Activated CD8-positive, alpha-beta memory T cell treated with anti-CD3 and anti-CD28 coated beads, Interleukin-2, amount 50 U/mL, for 4 hours (primary cell): ENCODE data around the gene PCDHGB7.
"Not testable (repeated sequence)": the region's sequence is repeated elsewhere in the genome, so short reads cannot be mapped to it uniquely, and the experiment has no call there.

Experiments
- DNase-seq: peaks from one replicate; pipeline ENCODE4 v3.0.0-alpha.2; 2020

PCDHGB7 gene

GRCh38 chr5:141417494-141418172, at the start of gene PCDHGB7:
Gene PCDHGB7, plus strand, starts transcription at chr5:141417677. Its CDS starts 183 bp downstream, at chr5:141417860.
- DNase-seq, result not testable (repeated sequence)

DNA sequence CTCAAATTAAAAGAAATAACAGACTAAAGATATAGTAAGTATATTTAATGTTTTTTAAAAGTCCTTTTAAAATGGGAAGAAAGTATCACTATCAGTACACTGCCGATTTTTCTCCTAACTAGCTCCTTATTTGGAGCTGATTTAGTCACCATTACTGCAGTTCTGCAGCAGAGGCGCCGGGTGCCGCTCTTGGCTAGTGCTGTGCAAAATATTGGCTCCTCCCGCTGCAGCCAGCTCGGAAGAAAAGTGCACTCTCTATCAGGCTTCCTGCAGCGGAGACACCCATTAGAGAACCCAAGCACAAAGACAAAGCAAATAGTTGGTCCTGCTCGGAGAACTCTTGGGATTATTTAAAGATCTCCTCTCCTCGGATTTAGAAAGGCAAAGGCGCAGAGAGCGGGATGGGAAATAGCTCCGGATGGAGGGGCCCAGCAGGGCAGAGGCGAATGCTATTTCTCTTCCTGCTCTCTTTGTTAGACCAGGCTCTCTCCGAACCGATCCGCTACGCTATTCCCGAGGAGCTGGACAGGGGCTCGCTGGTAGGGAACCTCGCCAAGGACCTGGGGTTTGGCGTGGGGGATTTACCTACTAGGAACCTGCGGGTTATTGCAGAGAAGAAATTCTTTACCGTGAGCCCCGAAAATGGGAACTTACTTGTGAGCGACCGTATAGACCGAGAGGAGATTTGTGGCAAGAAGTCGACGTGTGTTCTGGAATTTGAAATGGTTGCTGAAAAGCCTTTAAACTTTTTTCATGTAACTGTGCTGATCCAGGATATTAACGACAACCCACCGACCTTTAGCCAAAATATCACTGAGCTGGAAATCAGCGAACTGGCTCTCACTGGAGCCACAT, 47.3 kb upstream of the PCDHGB7 start, which contains the start of gene PCDHGB3:
Gene PCDHGB3, plus strand, starts transcription at position 249 of the 855 bp plus-strand sequence. Its CDS starts 153 bp downstream, at position 402.
- no peak for DNase-seq

DNA sequence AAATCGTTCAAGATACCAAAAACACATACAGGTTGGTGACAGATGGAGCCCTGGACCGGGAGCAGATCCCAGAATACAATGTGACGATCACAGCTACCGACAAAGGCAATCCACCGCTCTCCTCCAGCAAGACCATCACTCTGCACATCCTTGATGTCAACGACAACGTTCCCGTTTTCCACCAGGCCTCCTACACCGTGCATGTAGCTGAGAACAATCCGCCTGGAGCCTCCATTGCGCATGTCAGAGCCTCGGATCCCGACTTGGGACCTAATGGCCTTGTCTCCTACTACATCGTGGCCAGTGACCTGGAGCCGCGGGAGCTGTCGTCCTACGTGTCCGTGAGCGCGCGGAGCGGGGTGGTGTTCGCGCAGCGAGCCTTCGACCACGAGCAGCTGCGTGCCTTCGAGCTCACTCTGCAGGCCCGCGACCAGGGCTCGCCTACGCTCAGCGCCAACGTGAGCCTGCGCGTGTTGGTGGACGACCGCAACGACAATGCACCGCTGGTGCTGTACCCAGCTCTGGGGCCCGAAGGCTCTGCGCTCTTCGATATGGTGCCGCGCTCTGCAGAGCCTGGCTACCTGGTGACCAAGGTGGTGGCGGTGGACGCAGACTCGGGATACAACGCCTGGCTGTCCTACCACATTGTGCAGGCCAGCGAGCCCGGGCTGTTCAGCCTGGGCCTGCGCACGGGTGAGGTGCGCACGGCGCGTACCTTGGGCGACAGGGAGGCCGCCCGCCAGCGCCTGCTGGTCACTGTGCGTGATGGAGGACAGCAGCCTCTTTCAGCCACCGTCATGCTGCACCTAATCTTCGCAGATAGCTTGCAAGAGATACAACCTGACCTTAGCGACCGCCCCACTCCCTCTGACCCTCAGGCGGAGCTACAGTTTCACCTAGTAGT, 45.7 kb upstream of the PCDHGB7 start:
- no peak for DNase-seq

DNA sequence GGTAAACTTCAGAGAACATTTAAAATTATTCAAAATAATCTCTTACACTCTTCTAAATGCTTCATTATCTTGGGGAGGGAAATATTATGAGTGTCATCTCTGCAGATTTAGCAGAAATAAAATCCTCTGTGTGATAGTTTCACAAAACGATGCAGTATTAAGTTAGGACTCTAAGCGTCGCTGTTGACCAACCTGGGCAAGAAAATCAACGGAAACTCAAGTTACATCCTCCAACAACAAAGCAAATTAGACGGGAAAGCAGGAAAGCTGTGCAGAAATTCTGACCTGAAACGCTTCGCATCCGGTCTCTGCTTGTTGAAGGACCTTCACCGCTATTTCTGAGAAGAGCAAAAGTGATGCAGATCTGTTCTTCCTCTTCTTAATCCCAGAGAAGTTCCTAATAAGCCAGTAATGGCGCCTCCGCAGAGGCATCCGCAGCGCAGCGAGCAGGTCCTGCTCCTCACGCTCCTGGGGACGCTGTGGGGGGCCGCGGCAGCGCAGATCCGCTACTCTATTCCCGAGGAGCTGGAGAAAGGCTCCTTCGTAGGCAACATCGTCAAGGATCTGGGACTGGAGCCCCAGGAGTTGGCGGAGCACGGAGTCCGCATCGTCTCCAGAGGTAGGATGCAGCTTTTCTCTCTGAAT, 43.7 kb upstream of the PCDHGB7 start, which contains the start of gene PCDHGA6:
Gene PCDHGA6, plus strand, starts transcription at position 219 of the 645 bp plus-strand sequence. Its CDS starts 193 bp downstream, at position 412.
- no peak for DNase-seq

GRCh38 chr5:141374627-141375026, 42.9 kb upstream of the PCDHGB7 start:
- DNase-seq, result no peak

DNA sequence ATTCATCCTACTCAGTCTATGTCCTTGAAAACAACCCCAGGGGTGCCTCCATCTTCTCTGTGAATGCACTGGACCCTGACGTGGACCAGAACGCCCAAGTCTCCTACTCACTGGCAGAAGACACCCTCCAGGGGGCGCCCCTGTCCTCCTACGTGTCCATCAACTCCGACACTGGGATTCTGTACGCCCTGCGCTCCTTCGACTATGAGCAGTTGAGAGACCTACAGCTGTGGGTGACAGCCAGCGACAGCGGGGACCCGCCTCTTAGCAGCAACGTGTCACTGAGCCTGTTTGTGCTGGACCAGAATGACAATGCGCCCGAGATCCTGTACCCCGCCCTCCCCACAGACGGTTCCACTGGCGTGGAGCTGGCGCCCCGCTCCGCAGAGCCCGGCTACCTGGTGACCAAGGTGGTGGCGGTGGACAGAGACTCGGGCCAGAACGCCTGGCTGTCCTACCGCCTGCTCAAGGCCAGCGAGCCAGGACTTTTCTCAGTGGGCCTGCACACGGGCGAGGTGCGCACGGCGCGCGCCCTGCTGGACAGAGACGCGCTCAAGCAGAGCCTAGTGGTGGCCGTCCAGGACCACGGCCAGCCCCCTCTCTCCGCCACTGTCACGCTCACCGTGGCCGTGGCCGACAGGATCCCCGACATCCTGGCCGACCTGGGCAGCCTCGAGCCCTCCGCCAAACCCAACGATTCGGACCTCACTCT, 41.9 kb upstream of the PCDHGB7 start:
- not testable (repeated sequence) for DNase-seq

GRCh38 chr5:141382469-141383294, 34.8 kb upstream of the PCDHGB7 start, which contains the start of gene PCDHGA7:
Gene PCDHGA7, plus strand, starts transcription at chr5:141382742. Its CDS starts 158 bp downstream, at chr5:141382900.
- DNase-seq, result no peak

- DNase-seq, result no peak
These were observed 34.1 kb upstream of the PCDHGB7 start for GRCh38 chr5:141383345-141383744.

DNA sequence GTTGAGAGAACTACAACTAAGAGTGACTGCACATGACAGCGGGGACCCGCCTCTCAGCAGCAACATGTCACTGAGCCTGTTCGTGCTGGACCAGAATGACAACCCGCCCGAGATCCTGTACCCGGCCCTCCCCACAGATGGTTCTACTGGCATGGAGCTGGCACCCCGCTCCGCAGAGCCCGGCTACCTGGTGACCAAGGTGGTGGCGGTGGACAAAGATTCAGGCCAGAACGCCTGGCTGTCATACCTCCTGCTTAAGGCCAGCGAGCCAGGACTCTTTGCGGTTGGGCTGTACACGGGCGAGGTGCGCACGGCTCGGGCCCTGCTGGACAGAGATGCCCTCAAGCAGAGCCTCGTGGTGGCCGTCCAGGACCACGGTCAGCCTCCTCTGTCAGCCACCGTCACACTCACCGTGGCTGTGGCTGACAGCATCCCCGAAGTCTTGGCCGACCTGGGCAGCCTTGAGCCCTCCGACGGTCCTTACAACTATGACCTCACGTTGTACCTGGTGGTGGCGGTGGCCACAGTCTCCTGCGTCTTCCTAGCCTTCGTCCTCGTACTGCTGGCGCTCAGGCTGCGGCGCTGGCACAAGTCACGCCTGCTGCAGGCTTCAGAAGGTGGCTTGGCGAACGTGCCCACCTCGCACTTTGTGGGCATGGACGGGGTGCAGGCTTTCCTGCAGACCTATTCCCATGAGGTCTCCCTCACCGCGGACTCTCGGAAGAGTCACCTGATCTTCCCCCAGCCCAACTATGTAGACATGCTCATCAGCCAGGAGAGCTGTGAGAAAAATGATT, 32.8 kb upstream of the PCDHGB7 start:
- DNase-seq, result no peak

DNA sequence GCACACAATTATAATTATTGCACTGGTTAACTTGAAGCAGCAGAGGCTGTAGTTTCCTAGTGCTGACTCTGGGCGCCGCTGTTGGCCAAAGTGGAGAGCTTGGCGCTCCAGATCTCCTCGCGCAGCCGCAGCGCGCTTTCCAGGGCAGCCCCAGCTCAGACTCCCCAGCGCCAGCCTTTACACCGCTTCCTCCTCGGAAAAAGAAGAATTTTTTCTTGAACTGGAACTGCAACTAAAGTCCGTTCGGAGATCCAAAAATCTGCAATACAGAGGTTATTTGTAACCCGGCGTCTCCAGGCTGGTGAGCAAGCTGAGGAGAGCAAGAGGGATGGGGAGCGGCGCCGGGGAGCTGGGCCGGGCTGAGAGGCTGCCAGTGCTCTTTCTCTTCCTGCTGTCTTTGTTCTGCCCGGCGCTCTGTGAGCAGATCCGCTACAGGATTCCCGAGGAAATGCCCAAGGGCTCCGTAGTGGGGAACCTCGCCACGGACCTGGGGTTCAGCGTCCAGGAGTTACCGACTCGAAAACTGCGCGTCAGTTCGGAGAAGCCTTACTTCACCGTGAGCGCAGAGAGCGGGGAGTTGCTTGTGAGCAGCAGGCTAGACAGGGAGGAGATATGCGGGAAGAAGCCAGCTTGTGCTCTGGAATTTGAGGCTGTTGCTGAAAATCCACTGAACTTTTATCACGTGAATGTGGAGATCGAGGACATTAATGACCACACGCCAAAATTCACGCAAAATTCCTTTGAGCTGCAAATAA, 29.7 kb upstream of the PCDHGB7 start, which contains the start of gene PCDHGB4:
Gene PCDHGB4, plus strand, starts transcription at position 142 of the 755 bp plus-strand sequence. Its CDS starts 187 bp downstream, at position 329.
- DNase-seq, result not testable (repeated sequence)

DNA sequence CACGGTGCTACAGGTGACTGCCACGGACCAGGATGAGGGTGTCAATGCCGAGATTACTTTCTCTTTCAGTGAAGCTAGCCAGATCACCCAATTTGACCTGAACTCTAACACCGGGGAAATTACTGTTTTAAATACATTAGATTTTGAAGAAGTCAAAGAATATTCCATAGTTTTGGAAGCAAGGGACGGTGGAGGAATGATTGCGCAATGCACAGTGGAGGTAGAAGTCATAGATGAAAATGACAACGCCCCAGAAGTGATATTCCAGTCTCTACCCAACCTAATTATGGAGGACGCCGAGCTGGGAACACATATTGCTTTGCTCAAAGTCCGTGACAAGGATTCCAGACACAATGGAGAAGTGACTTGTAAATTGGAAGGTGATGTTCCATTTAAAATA, 28.8 kb upstream of the PCDHGB7 start:
- no peak for DNase-seq

- no peak for DNase-seq
These were observed 28.1 kb upstream of the PCDHGB7 start for GRCh38 chr5:141389153-141390042.

DNA sequence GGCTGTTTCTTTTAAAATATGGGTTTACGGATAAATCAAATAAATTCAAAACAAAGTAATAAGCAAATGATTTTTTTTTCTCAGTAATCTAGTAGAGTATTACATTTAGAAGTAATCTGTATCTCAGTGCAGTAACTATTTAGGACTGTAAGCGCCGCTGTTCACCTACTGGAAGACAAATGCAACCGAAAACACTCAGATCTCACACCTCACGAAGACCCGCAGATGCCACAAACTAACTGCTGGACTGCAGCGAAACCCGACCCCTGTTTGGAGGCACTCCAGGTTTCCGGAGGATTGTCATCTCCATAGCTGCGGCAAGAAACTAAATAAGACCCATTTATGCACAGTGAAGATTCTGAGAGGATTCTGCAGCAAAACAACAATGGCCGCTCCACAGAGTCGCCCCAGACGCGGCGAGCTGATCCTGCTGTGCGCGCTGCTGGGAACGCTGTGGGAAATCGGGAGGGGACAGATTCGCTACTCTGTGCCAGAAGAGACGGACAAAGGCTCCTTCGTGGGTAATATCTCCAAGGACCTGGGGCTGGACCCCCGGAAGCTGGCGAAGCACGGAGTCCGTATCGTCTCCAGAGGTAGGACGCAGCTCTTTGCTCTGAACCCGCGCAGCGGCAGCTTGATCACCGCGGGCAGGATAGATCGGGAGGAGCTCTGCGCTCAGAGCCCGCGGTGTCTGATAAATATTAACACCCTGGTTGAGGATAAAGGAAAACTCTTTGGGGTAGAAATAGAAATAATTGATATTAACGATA, 24.9 kb upstream of the PCDHGB7 start, which contains the start of gene PCDHGA8:
Gene PCDHGA8, plus strand, starts transcription at position 205 of the 770 bp plus-strand sequence. Its CDS starts 181 bp downstream, at position 386.
- no peak for DNase-seq

DNA sequence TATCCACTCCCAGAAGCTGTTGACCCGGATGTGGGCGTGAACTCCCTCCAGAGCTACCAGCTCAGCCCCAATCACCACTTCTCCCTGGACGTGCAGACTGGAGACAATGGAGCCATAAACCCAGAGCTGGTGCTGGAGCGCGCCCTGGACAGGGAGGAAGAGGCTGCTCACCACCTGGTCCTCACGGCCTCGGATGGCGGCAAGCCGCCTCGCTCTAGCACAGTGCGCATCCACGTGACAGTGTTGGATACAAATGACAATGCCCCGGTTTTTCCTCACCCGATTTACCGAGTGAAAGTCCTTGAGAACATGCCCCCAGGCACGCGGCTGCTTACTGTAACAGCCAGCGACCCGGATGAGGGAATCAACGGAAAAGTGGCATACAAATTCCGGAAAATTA, 24.2 kb upstream of the PCDHGB7 start:
- no peak for DNase-seq

GRCh38 chr5:141394401-141395187, 22.9 kb upstream of the PCDHGB7 start:
- DNase-seq, result not testable (repeated sequence)
